ENCODE results near the gene TTC21A.

Gene TTC21A

GRCh38 chr3:39121621-39122020 lies 14.1 kb downstream of the TTC21A start:
- DNase-seq, result no peak

- DNase-seq, result no peak
Measured at GRCh38 chr3:39122813-39123212, 15.3 kb downstream of the TTC21A start.

GRCh38 chr3:39124876-39125840 lies 17.7 kb downstream of the TTC21A start:
- no peak for DNase-seq

- DNase-seq, result no peak
Measured at GRCh38 chr3:39125841-39126500, 18.5 kb downstream of the TTC21A start.

- no peak for DNase-seq
Measured at GRCh38 chr3:39126532-39127071, 19.1 kb downstream of the TTC21A start.

GRCh38 chr3:39127269-39127907 lies 19.9 kb downstream of the TTC21A start:
- DNase-seq, result no peak

- no peak for DNase-seq
Measured at GRCh38 chr3:39127908-39128304, 20.4 kb downstream of the TTC21A start.

- no peak for DNase-seq
Measured at GRCh38 chr3:39128951-39129350, 21.5 kb downstream of the TTC21A start.

GRCh38 chr3:39130026-39130425 lies 22.5 kb downstream of the TTC21A start:
- no peak for DNase-seq

- DNase-seq, result no peak
Measured at GRCh38 chr3:39130693-39131265, 23.3 kb downstream of the TTC21A start.

- DNase-seq, result no peak
Measured at GRCh38 chr3:39132096-39133092, 24.9 kb downstream of the TTC21A start.

- no peak for DNase-seq
Measured at GRCh38 chr3:39133093-39133490, 25.6 kb downstream of the TTC21A start.

- DNase-seq, result no peak
Measured at GRCh38 chr3:39133822-39134221, 26.3 kb downstream of the TTC21A start.

- DNase-seq, result no peak
Measured at GRCh38 chr3:39134305-39134704, 26.8 kb downstream of the TTC21A start.

- DNase-seq, result no peak
Measured at GRCh38 chr3:39135170-39135805, 27.8 kb downstream of the TTC21A start.

- no peak for DNase-seq
Measured at GRCh38 chr3:39136533-39137434, 29.3 kb downstream of the TTC21A start.

GRCh38 chr3:39137435-39137936 lies 30.0 kb downstream of the TTC21A start:
- DNase-seq, result no peak

GRCh38 chr3:39137991-39138803 lies 30.7 kb downstream of the TTC21A start:
- DNase-seq, result no peak
